CD14-positive monocyte (primary cell): ENCODE data around the gene ZNF837. TPM values are rescaled to one million over a fixed set of nuclear protein-coding genes. Genes with fewer than 3 reads are reported as not detected.

ENCODE experiments used
- DNase-seq, 3 donors: peaks; one replicate each; pipeline ENCODE4 v3.0.0-alpha.2; 2011 to 2022
- H2AFZ ChIP-seq: 2 replicates; pipeline ENCODE4 v1.6.0; 2012; ENCODE audit warnings: mild to moderate bottlenecking, low read depth, low read length, inconsistent platforms; ENCODE audit not compliant: insufficient read depth, poor library complexity, severe bottlenecking
- H3K27ac ChIP-seq, 2 donors: 1 replicate in 1 of 2; 2 replicates in 1 of 2; pipeline ENCODE4 v1.5.1; 2012 to 2013; ENCODE audit warnings: low read length in 2 of 2, control low read depth in 1 of 2, inconsistent platforms in 1 of 2, low read depth in 1 of 2, mild to moderate bottlenecking in 1 of 2
- H3K27me3 ChIP-seq, 2 donors: one replicate each; pipeline versions ENCODE4 v1.6.0 to v1.6.1; 2011 to 2013; ENCODE audit warnings: low read length in 2 of 2; ENCODE audit not compliant: control insufficient read depth in 2 of 2, insufficient read depth in 2 of 2
- H3K36me3 ChIP-seq, 2 donors: replicated peaks in 1 of 2; 1 replicate in 1 of 2; 2 replicates in 1 of 2; pipeline versions ENCODE4 v1.5.1 to v1.6.1; 2012 to 2013; ENCODE audit warnings: low read length in 2 of 2, control low read depth in 1 of 2, inconsistent platforms in 1 of 2, mild to moderate bottlenecking in 1 of 2; ENCODE audit not compliant: insufficient read depth in 2 of 2, control insufficient read depth in 1 of 2
- H3K4me1 ChIP-seq, 2 donors: 1 replicate in 1 of 2; 2 replicates in 1 of 2; pipeline versions ENCODE4 v1.5.1 to v1.6.1; 2012 to 2013; ENCODE audit warnings: low read length in 2 of 2, control low read depth in 1 of 2, inconsistent platforms in 1 of 2, mild to moderate bottlenecking in 1 of 2, moderate library complexity in 1 of 2; ENCODE audit not compliant: insufficient read depth in 2 of 2, control insufficient read depth in 1 of 2
- H3K4me2 ChIP-seq: replicated peaks from 2 replicates; pipeline ENCODE3; 2012; ENCODE audit warnings: low read length, moderate library complexity, mild to moderate bottlenecking; ENCODE audit not compliant: poor library complexity, severe bottlenecking; ENCODE audit errors: extremely low read depth
- H3K4me3 ChIP-seq, 3 experiments: fragments of 200-600 bp in 1 of 3; sonication (generic) in 1 of 3; replicated peaks in 1 of 3; 1 replicate in 2 of 3; 2 replicates in 1 of 3; pipeline ENCODE4 v1.5.1; 2011 to 2013; ENCODE audit warnings: low read length in 3 of 3, mild to moderate bottlenecking in 3 of 3, control low read depth in 2 of 3, low read depth in 2 of 3, inconsistent platforms in 1 of 3, moderate library complexity in 1 of 3
- H3K79me2 ChIP-seq: 2 replicates; pipeline ENCODE4 v1.6.0; 2012; ENCODE audit warnings: mild to moderate bottlenecking, control low read depth, inconsistent platforms, low read length, moderate library complexity; ENCODE audit not compliant: insufficient read depth
- H3K9ac ChIP-seq: 2 replicates; pipeline ENCODE4 v1.6.0; 2017; ENCODE audit warnings: low read length, mild to moderate bottlenecking; ENCODE audit not compliant: insufficient read depth, poor library complexity, severe bottlenecking
- H3K9me3 ChIP-seq, 2 donors: replicated peaks in 1 of 2; 1 replicate in 1 of 2; 2 replicates in 1 of 2; pipeline versions ENCODE4 v1.5.1 to v1.6.1; 2012 to 2013; ENCODE audit warnings: low read length in 2 of 2, control low read depth in 1 of 2; ENCODE audit not compliant: control insufficient read depth in 1 of 2, insufficient read depth in 1 of 2
- H4K20me1 ChIP-seq: 2 replicates; pipeline ENCODE4 v1.6.0; 2012; ENCODE audit warnings: mild to moderate bottlenecking, low read length, control low read depth, moderate library complexity; ENCODE audit not compliant: insufficient read depth
- H3K27ac Mint-ChIP-seq, 7 donors: one replicate each; pipeline ENCODE4 v1.8.0; 2020; ENCODE audit warnings: mild to moderate bottlenecking in 7 of 7, mixed read lengths in 7 of 7, moderate library complexity in 6 of 7, inconsistent platforms in 2 of 7
- H3K27me3 Mint-ChIP-seq, 3 donors: one replicate each; pipeline ENCODE4 v1.8.0; 2021 to 2022; ENCODE audit warnings: low read depth in 3 of 3, mild to moderate bottlenecking in 3 of 3, mixed read lengths in 3 of 3, moderate library complexity in 3 of 3, inconsistent platforms in 1 of 3
- H3K36me3 Mint-ChIP-seq, 2 donors: one replicate each; pipeline ENCODE4 v1.8.0; 2020; ENCODE audit warnings: mixed read lengths in 2 of 2, inconsistent platforms in 1 of 2, mild to moderate bottlenecking in 1 of 2
- H3K4me1 Mint-ChIP-seq: one replicate; pipeline ENCODE4 v1.8.0; 2020; ENCODE audit warnings: mild to moderate bottlenecking, mixed read lengths
- H3K4me3 Mint-ChIP-seq, 2 donors: one replicate each; pipeline ENCODE4 v1.8.0; 2020; ENCODE audit warnings: mild to moderate bottlenecking in 2 of 2, mixed read lengths in 2 of 2, moderate library complexity in 1 of 2
- H3K9me3 Mint-ChIP-seq, 7 donors: one replicate each; pipeline ENCODE4 v1.8.0; 2020 to 2022; ENCODE audit warnings: mixed read lengths in 7 of 7, mild to moderate bottlenecking in 6 of 7, moderate library complexity in 6 of 7, inconsistent platforms in 2 of 7
- CTCF ChIP-seq: fragments of 200-600 bp; IDR thresholded peaks from one replicate; pipeline ENCODE4 v1.8.0; 2022; ENCODE audit warnings: antibody characterized with exemption, mild to moderate bottlenecking
- WGBS: methylation state at CpG from one replicate; pipeline ENCODE4 v1.1.5; 2013; ENCODE audit warnings: missing lambda C conversion rate; ENCODE audit not compliant: insufficient coverage; 5-methylcytosine and 5-hydroxymethylcytosine counted together
- intact Hi-C, 2 donors: fragments of 100-400 bp; cut with micrococcal nuclease; formaldehyde crosslinking; loops; one replicate each; pipeline versions ENCODE4 v1.15.0 to v1.15.1; 2023
- polyA plus RNA-seq, 3 donors: library from polyadenylated mRNA; depleted of rRNA in 1 of 3; unstranded in 2 of 3; stranded (reverse) in 1 of 3; fragments of 300-500 nt in 2 of 3; fragments of >200 nt in 1 of 3; fragmentation: Illumina TruSeq in 2 of 3; gene quantifications; 1 replicate in 2 of 3; 2 replicates in 1 of 3; pipeline ENCODE4 v1.2.3, GENCODE V29; 2012 to 2021

Gene ZNF837
- polyA plus RNA-seq, 3 donors, result 0.13 to 0.72 (median 0.33) TPM

- Histone ChIP-seq H3K27ac (no peak overlapping the region), H4K20me1 (no peaks in the 10 kb centered on the region), H3K27me3 (peaks cover 6 to 42% of the 10 kb centered on the region in 2 donors), H3K4me3 (no peak overlapping the region), H2AFZ (no peak overlapping the region), H3K9me3 (peaks cover 0 to 8% of the 10 kb centered on the region in 2 donors), H3K9ac (no peak overlapping the region), H3K4me1 (peaks cover 21 to 40% of the 10 kb centered on the region in 2 donors), H3K79me2 (no peaks in the 10 kb centered on the region), H3K36me3 (peaks cover 0 to 5% of the 10 kb centered on the region in 2 donors), H3K4me2 (no peak overlapping the region)
- peaks cover 31% of the 10 kb centered on the region for H3K4me1 Mint-ChIP-seq
- peaks cover 16 to 54% (median 27%) of the 10 kb centered on the region in 3 donors for H3K27me3 Mint-ChIP-seq
- peaks cover 8 to 18% of the 10 kb centered on the region in 2 donors for H3K36me3 Mint-ChIP-seq
- no peak for DNase-seq
- WGBS, result 95% methylated on average over 7 of the region's 9 CpGs
- H3K4me3 Mint-ChIP-seq, result no peak overlapping the region
- intact Hi-C loops, result no loop called here
- peak overlapping the region in 1 of 7 donors; percentile 13 for H3K27ac Mint-ChIP-seq
- H3K9me3 Mint-ChIP-seq, result peaks cover 0 to 11% (median 6%) of the 10 kb centered on the region in 7 donors
- TF ChIP-seq CTCF, result no peak
These were observed 29.3 kb downstream of the ZNF837 start for GRCh38 chr19:58351558-58351878.

GRCh38 chr19:58350871-58351557, 29.8 kb downstream of the ZNF837 start:
- Histone ChIP-seq H3K4me2 (no peak overlapping the region), H4K20me1 (no peaks in the 10 kb centered on the region)

More at GRCh38 chr19:58350871-58351557, 29.8 kb downstream of the ZNF837 start:
- Histone ChIP-seq H3K27ac (no peak overlapping the region), H3K9me3 (peaks cover 0 to 7% of the 10 kb centered on the region in 2 donors), H3K79me2 (no peaks in the 10 kb centered on the region), H3K27me3 (peaks cover 6 to 40% of the 10 kb centered on the region in 2 donors), H3K36me3 (peaks cover 0 to 5% of the 10 kb centered on the region in 2 donors), H2AFZ (no peak overlapping the region), H3K9ac (no peak overlapping the region), H3K4me3 (no peak overlapping the region), H3K4me1 (peaks cover 17 to 36% of the 10 kb centered on the region in 2 donors)
- 92% methylated on average over 33 of the region's 34 CpGs for WGBS
- Mint-ChIP-seq H3K4me1 (peaks cover 27% of the 10 kb centered on the region), H3K4me3 (no peak overlapping the region), H3K27ac (no peak overlapping the region), H3K9me3 (peaks cover 0 to 8% (median 6%) of the 10 kb centered on the region in 7 donors), H3K27me3 (peaks cover 13 to 51% (median 24%) of the 10 kb centered on the region in 3 donors), H3K36me3 (peaks cover 10 to 18% of the 10 kb centered on the region in 2 donors)
- no peak for DNase-seq
- intact Hi-C loops, result no loop called here
- TF ChIP-seq CTCF, result no peak
